C1 segment of cervical spinal cord (tissue), 14 donors: ENCODE results near the gene FAM3D.
"Not testable (repeated sequence)": the region's sequence is repeated elsewhere in the genome, so short reads cannot be mapped to it uniquely, and the experiment has no call there.

Experiments
- DNase-seq, 14 donors: peaks; one replicate each; lab custom pipeline; 2025; lab: John Stamatoyannopoulos, UW

Gene FAM3D

GRCh38 chr3:58683466-58683865 is 16.9 kb upstream of the FAM3D start:
- DNase-seq, result no peak

DNA sequence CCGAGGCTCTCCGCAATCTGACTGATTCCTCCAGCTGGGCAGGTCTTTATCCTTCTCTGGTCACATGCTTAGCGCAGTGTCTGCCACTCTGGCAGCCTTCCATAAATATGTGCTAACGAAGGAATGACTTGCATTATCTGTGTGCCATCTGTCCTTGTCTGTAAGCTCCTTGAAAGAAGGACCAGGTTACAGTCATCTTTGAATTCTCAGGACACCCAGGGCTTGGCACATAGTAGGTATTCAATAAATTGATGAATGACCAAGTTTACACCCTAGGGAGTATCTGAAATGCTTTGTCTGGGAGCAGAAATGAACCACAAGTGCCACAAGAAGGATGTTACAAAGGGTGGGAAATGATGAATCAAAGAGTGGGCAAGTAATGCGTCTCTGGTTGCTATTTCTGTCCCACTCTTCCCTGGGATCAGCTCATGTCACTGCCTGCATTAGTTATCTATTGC is 16.5 kb upstream of the FAM3D start:
- peak in 1 of 14 donors; percentile 28 for DNase-seq

DNA sequence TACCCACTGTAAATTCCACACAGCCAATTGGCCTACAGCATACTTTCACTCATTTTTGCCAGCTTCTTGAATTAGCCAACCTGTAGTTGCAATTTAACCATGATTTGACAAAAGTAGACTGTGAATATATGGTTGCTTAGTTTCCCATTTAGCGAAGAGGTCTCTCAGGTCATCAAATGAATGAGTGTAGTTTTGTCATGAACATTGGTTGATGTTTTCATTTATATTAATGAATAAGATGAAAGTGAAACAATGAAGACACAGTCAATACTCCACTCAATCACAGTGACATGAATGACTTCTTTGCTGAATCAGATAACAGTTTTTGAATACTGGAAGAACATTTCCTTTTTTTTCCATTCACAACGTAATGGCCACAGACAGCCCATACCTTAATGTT is 15.3 kb upstream of the FAM3D start:
- no peak for DNase-seq

DNA sequence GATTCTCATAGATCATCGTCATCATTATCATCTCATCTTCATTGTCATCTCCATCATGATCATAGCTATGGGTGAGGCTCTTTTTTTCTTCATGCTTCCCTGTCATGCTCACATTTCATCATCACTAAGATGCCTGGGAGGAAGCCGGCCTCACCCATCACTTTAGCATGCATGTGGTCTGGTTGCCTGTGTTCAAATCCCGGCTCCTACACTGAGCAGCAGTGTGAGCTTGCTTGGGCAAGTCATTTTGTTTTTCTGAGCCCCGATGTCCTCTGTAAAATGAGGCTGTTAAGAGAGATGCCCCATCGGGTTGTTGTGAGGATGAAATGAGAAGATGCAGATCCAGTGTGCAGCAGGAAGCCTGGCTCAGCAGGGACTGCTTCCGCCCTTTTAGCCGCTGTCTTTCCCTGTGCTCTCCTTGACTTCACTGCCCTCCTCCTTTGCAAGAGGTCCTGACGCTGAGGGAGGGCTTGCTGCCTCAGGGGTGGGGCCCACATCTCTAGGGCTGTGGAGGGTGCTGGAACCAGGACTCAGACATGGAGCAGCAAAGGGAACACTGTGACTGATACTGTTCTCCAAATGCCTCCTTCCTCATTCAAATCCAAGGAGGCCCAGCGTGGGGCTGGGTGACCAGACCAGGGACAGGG is 14.4 kb upstream of the FAM3D start:
- DNase-seq, result no peak

- DNase-seq, result no peak
Observed at GRCh38 chr3:58679974-58680666, 13.5 kb upstream of the FAM3D start.

- DNase-seq, result no peak
Observed at GRCh38 chr3:58679446-58679845, 12.9 kb upstream of the FAM3D start.

DNA sequence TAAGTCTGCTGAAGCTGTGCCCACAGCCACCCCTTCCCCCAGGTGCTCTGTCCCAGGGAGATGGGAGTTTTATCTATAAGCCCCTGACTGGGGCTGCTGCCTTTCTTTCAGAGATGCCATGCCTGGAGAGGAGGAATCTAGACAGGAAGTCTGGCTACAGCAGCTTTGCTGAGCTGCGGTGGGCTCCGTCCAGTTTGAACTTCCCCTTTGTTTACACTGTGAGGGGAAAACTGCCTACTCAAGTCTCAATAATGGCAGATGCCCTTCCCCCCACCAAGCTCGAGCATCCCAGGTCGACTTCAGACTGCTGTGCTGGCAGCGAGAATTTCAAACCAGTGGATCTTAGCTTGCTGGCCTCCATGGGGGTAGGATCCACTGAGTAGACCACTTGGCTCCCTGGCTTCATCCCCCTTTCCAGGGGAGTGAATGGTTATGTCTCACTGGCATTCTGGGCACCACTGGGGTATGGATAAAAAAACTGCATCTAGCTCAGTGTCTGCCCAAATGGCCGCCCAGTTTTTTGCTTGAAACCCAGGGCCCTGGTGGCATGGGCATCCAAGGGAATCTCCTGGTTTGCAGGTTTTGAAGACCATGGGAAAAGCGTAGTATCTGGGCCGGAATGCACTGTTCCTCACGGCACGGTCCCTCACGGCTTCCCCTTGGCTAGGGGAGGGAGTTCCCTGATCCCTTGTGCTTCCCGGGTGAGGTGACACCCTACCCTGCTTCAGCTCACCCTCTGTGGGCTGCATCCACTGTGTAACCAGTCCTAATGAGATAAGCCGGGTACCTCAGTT is 11.8 kb upstream of the FAM3D start:
- DNase-seq, result not testable (repeated sequence)

- no peak for DNase-seq
Observed at GRCh38 chr3:58672880-58673279, 6.3 kb upstream of the FAM3D start.

- DNase-seq, result no peak
Observed at GRCh38 chr3:58672451-58672850, 5.9 kb upstream of the FAM3D start.

DNA sequence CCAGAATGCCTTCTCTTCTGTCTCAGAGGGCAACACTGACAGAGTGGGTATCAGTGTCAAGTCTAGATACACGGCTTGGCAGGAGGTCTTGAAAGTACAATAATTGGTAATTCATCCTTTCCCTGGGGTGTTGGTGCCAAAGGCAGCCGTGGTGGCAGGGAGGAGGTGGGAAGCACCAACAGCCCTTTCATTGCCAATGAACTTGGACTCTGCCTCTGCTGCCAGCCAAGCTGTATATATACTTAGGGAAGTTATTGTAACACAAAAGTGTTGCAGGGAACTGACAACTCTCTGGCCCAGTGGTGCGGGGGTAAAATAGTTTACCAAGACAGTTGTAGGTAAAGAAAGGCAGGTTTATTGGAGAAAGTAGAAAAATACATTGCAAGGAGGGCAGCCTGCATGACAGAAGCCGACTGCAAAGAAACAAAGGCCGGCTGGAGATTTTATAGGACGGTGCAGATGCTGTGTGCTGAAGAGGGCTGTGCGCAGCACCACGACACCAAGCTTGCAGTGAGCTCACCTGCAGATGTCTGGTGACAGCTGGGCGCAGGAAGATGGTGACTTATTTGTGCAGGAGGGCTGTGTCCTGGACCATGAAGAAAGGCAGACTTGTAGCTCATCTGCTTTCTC is 4.0 kb upstream of the FAM3D start:
- DNase-seq, result no peak

DNA sequence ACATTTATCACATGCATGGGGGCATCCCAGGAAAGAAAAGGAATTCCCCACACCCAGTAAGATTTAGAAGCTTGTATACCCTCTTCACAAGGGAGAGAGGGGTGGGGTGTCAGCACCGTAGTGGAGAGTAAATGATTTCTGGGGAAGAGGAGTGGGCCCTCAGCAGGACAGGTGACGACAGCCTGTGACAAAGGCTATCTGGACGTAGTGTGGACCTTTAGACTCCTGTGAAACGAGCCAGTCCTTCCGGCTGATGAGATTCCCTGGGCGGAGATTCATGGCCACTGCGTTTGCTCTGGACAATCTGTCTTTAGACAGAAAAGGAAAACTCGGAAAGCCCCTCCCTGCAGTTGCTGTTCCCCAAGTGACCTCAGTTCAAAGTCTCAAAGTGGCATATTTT is 1.7 kb upstream of the FAM3D start:
- DNase-seq, result no peak

GRCh38 chr3:58667704-58668103 is 1.1 kb upstream of the FAM3D start:
- no peak for DNase-seq

GRCh38 chr3:58667229-58667628 is 655 bp upstream of the FAM3D start:
- no peak for DNase-seq

DNA sequence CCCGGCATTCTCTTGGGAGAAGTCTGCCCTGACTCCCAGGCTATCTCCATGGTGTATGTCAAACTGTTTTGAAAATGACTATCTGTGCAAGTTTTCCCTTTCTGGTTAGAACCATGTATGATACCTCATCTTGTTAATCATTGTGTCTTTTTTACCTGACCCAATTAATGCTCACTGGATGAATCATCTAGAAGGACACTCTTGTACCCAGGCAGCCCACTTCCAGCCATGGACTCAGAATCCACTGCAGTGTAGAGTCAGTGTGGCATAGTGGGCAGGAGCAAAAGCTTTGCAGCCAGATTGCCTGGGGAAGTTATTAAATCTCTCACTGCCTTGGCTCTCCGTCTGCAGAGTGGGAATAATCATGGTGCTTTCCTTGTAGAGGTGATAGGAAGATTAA is 1.2 kb downstream of the FAM3D start:
- no peak for DNase-seq

DNA sequence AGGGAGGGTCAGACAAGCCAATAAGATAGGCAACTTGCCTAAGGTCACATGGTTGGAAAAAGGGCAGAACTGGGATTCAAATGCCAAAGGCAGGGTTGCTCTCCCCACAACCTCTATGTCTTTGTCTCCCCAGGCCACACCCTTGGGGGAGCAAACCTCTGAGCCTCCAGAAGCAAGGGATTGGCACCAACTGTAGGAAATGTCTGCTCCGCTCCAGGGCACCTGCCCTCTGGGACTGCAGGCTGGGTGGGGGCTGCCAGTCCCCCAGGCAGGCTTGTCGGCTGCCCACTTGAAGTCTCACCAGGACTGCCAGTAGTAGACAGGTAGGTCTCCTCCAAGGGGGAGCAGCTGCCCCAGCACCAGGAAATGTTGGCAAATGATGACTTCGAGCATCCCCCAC is 2.0 kb downstream of the FAM3D start:
- no peak for DNase-seq

DNA sequence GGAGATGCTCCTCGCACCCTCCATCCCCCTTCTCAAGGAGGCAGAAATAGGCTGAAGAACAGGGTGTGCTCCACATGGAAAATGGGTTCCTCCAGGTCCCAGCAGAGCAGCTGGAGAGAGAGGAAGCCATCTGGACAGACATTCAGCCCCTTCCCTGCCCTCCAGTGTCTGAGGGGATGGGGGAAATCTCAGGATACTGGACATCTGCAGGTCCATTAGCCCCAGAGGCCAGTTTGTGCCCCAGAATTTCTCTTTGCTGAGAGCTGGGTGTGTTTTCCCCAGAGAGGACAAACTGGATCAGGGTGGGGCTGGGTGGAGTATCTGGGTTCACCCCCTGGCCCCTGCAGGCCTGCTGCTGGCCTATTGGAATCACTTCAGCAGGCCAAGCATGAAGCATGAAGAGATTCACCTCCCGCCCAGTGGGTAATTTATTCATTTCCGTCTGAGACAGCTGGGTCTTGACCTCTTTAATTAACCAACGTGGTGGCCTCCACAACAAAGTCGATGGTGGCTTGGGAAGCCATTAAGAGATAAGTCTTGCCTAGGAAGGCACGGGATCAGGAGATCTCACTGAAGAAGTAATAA is 4.6 kb downstream of the FAM3D start:
- DNase-seq, result no peak

GRCh38 chr3:58660998-58661397 is 5.6 kb downstream of the FAM3D start:
- no peak for DNase-seq

DNA sequence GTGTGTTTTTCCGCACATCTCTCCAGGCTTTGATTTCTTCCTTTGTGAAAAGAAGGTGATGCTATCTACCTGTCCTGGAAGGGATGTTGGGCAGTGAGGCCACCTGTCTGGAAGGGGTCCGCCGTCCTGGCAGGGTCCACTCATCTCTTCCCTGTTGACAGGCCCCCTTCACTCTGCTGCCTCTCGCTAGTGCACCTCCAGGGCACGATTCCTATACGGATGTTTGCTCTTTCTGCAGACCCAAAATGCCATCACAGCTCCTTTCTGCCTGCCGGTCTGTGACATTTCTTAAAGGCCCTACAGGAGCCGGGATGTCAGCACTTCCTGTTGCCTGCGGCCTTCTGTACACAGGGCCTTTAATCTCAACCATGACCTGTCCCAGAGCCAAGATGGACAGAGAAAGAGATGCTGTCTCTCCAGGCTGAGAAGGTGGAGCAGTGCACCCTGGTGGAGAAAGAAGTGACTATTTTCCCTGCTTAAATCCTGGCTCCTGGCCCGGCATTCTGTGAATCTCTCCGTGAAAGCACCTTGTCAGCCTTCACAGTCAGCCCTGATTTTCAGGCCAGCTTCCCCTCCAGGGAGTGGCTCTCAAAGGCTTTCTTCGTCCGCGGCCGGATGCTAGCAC is 7.4 kb downstream of the FAM3D start:
- peak in 1 of 14 donors; percentile 50 for DNase-seq

DNA sequence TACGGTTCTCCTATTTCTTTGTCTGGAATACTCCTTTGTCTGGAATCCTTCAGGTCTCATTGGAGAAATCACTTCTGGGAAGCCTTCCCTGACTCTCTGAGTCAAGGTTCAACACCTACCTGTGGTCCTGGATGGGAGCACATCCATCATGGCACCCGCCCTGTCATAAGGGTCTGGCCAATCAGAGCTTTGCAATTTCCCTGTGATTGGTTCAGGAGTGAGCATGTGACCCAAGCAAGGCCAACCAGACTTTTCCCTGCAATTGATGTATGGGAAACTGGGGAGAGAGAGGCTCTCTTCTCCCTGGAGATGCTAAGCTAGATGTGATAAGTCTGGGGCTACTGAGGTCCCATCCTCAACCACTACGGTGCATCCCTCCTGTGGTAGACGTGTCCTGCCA is 8.1 kb downstream of the FAM3D start:
- DNase-seq, result no peak

DNA sequence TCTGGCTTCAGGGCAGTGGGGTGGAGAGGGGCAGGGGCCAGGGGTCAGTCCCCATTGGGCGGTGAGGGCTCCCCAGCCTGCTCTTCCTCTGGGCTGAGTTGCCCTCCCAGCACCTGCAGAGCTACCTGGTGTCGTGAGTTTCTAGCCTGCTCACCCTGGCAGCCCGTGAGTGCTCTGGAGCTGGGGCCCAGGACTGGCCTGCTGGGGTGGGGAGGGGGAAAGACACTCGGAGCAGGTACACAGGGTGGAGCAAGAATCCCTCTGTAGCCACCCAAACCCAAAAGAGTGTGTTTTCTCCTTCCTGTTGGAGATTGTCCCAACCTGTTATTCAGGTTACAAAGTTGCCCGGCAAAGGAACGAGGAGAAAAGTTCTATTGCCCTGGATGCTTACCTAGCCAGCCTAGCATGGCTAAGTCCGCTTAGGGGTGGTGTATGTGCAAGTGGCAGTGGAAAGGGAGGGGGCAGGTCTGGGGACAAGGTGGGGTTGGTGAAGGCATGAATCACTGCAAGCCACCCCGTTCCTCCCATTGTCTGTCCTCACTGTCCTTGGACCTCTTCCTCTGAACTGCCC is 8.9 kb downstream of the FAM3D start:
- DNase-seq, result no peak

DNA sequence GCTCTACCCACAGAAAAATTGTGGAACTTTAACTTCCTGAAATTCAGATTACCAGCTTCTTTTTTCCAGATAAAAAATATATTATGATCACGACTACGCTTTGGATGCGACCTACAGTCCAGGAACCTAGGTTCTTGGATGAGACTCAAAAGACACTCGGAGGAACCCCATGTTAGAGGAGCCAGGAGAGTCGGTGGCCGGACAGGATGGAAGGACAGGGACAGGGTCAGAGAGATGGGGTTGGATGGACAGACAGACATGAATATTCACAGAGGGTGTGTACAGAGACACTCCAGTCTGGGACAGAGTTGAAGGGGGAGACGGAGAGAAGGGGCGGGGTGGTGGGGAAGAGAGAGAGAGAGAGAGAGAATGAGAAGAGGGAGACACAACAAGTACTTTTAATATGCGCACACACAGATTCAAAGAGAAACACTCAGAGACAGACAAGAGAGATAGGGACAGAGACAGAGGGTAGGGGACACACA is 9.5 kb downstream of the FAM3D start:
- DNase-seq, result no peak
